Stimulated activated CD4-positive, alpha-beta T cell treated with anti-CD3 and anti-CD28 coated beads, Interleukin-1b, Interleukin-23, amount 100 ng/mL, for 48 hours (primary cell): Measurements from ENCODE around the gene TMEM147.

ENCODE experiments used
- DNase-seq: peaks from one replicate; pipeline ENCODE4 v3.0.0-alpha.2; 2020

TMEM147 gene, protein sequence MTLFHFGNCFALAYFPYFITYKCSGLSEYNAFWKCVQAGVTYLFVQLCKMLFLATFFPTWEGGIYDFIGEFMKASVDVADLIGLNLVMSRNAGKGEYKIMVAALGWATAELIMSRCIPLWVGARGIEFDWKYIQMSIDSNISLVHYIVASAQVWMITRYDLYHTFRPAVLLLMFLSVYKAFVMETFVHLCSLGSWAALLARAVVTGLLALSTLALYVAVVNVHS

DNA sequence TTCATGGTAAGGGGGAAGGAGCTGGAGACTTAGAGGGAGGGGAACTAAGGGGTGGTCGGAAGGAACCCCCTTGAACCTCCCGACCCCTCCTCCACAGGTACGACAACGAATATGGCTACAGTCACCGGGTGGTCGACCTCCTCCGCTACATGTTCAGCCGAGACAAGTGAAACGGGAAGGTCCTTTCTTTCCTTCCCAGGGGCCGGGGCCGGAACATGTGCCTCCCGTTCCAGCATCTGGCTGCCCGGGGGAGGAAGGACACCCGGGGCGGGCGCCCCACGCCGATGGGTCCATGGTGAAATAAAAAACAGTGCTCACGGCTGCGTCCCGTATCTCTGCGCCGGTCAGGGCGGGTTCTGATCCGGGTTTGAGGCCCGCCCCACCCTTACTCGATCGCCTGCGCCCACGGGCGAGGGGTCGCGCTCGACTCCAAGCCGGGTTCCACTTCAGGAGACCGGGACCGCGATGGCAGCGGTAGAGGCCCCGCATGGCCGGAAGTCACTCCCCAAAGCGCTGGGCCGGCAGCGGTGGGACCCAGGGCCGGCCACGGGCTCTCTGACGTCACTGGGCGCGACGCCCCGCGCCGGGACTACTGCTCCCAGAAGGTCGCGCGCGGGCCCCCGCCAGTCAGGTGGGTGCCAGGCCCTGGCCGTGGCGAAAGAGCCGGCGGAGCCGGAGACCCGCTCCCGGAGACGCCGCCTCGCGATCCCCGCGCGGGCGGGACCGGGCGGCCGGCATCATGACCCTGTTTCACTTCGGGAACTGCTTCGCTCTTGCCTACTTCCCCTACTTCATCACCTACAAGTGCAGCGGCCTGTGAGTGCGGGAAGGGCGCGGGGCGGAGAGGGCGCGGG is at the start of gene TMEM147:
TMEM147 (plus strand) TSS at position 626 of the 854 bp plus-strand sequence; CDS start at position 740, 114 bp downstream.
- peak; percentile 84 for DNase-seq

DNA sequence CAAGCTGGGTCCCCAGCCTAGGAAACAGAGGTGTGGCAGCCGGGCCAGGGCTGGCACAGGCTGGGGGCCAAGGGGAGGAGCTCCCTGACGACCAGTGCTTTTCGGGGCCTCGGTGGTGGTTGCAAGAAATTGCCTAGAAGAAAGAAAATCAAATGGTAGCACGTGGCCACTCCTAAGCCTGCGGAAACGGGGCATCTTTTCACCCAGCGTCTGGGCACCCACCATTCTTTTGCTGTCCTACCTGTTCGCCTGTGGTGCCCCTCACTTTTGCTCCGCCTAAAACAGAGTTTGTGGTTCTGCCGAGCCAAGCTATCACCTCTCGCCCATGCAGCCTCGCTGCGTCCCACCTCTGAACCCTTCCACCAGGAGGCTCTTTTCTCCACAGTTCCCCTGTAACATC is 48.0 kb upstream of the TMEM147 start:
- DNase-seq: no peak

DNA sequence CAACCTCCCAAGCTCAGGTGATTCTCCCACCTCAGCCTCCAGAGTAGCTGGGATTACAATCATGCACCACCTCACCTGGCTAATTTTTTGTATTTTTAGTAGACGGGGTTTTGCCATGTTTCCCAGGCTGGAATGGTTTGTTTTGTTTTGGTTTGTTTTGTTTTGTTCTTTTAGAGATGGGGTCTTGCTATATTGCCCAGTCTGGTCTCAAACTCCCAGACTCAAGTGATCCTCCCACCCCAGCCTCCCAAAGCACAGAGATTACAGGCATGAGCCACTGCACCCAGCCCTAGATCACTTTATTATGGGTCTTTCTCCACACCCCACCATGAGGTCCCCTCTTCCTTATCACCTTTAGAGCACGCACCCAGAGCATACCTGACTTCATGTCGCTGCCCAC is 47.2 kb upstream of the TMEM147 start:
- no peak for DNase-seq

DNA sequence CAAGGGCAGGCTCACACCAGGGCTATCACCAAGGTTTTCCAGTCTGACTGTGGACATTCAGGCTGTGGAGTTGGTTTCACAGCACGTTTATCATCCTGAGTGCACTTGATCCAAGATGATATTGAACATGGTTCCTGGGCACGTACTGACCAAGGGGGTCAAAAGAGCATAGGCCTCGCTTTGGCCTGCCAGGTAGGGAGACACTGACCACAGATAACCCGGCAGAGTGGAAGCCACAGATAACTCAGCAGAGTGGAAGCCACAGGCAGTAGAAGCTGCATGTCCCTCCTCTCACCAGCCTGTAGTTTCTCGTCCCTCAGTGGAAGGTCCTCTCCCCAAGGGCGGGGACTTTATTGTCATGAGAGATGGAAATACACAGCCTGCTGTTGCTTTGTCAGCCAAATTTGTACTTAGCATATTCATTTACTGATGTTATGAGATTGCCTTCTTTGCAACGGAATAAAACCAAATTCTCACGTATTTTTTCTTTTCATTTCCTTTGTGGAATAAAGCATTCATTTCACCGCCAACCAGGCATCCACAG is 46.4 kb upstream of the TMEM147 start:
- DNase-seq: no peak

DNA sequence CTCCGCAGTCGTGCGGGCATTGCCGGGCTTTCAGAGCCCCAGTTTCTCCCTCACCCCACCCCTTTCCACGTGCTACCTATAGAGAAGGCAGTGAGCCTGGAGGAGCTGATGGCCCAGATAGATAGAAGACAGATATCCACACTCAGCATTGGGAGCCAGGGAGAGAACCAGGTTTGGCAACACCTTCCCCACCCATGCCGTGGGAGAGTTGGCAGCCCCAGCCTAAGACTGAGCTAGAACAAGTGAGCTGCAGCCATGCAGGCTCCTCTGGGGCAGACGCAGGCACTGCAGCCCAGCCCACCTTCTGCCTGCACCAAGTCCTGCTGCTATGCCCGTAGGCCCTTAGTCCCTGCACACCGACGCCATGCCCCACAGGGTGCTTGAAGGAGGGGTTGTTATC is 44.8 kb upstream of the TMEM147 start:
- DNase-seq: no peak

DNA sequence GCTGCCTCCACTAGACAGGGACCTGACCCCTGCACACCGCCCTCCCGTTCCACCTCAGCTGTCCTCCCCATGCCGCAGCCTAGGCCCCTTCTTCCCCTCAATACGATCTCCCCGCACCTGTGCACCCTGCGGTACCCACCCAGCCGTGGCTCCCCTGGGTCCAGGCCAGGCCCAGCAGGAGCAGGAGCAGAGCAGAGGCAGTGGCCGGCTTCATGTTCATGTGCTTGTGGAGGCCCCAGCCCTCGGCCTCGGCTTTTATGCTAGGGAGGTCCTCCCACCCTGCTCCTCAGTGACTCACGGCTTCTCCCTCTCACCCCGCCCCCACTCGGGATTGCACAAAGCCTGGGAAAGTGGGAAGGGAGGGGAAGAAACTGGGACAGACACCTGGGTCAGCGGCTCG is 43.7 kb upstream of the TMEM147 start:
- DNase-seq: no peak

DNA sequence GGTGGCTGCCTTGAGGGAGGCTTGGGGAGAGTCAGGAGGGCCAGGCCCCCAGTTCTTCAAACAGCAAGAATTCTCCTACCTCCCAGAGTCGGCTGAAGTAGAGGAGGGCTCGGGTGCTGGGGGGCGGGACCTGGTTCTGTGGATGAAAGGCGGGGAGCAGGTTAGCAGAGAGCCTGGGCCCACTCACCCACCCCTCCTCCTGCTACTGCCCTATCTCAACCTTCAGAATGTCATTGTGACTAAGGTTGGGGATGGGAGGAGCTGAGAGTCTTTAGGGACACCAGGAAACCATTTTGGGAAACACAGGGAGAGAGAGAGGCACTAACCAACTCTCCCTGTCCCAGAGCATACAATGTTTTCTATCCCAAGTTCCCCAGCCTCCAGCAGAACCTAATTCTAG is 42.7 kb upstream of the TMEM147 start:
- no peak for DNase-seq

DNA sequence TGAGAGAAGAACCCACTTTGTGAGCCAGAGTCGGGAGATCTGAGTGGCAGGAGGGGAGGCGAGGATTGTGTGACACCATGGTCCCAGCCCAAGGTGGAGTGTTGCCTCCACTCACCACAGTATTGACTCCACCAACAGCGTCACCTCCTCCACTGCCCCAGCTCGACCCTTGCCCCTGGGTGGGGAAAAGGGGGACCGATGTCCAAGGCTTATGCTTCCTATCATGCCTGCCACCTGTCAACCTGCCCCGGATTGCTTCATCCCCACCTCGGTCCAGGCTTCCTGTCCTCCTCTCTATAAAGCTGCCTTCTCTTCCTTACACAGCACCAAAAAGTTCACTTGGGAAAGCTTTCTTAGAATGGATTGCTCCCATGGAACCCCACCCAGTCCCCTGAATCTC is 39.4 kb upstream of the TMEM147 start:
- no peak for DNase-seq

DNA sequence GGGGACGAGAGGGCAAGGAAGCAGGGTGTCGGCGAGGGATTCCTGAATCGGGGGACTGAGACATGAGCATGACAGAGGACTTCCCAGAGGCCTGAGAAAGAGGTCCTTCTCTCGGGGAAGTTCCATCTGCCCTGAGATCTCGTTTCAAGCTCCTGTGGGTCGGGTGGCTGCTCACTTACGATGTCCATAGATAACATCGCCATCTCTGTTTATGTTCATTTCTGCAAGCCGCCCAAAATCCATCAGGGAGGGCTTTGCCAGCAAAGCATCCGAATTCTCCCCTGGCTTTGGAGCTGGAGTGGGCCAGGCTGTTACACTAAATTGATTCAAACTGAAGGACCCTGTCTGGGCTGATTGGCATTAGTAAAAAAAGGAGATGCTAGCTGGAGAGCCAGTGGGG is 37.9 kb upstream of the TMEM147 start:
- no peak for DNase-seq

DNA sequence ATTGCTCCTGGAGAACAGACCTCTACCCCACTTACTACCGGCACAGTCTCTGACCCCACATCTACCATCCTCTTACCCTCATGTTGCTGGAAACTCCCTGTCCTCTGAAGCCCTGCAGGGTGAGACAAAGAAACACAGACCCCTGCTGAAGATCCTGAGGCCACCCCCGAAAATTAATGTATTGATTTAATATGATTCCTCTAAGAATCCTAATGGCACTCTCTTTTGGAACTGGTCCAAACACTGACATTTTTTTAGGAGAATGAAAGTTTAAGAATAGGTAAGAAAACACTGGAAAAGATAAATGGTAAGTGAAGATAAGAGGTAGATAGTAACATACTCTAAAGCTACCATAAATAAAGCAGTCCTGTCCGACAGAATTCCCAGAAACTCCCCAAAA is 37.3 kb upstream of the TMEM147 start:
- DNase-seq: no peak

DNA sequence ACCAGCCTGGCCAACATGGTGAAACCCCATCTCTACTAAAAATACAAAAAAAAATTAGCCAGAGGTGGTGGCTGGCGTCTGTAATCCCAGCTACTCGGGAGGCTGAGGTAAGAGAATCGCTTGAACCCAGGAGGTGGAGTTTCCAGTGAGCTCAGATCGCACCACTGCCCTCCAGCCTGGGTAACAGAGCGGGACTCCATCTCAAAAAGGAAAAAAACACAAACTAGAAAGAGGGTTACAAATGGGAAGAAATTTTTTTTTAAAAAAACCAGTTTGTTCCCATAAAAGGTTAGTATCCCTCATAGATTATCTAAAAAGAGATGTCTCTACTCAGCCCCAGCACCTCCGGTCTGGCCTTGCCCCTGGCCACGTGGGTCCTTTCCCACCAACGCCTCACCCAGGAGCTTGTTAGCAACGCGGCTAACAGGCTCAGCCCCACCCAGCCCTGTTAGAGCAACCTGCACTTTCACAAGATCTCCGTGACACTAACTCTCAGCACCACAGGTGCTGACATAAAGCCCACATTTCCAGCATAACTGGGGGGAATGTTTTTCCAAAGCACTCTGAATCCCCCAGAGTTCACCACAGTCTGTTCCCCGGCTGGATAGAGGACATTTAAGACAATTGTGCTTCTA is 36.3 kb upstream of the TMEM147 start:
- peak; percentile 46 for DNase-seq

DNA sequence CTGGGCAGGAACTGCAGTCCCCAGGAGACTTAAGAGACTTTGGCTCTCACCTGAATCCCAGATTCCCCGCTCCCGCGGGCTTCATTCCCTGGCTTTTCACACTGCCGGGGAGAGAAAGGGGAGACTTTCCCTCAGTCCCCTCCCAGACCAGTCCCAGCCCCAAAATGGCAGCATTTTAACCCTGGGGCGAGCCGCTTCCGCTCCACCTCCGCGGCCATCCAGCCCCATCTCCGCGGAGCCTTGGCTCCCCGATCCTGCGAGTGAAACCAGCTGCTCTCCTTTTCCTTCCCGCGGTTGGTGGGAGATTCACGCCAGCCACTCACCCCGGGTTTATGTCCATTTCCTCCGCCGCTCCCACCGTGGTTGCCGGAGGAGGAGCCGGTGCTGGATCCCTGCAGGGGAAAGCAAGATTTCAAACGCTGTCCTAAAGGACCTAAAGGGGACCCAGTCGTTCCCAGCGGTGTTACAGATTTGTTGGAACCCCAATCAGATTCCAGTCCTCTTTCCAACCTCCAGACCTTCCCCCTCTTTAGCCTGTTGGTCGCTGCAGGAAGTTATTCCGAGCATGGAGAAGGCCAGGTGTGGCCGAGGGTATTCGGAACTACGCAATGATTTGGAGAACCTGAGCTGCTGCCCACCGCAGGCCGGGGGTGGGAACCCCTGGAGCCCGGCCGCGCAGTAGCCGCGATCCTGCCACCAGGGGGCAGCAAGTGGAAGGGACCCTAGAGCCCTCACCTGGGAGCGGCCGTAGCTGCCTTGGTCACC is 35.4 kb upstream of the TMEM147 start:
- DNase-seq: peak; percentile 65

DNA sequence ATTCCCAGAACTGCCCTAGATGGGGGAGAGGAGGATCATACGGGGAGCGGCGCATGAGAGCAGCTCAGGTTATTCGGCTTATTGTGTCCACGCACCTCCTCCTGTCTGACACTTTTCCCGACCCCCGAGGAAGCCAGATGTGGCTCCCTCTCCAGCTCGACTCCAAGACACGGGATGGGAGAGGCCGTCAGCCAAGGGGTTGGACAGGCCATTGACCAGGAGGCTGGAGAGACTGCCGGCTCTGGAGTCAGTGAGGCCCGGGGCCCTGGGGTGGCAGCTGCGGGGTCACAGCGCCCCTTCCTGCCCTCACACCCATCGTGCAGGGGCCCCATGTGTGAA is 34.8 kb upstream of the TMEM147 start:
- no peak for DNase-seq

DNA sequence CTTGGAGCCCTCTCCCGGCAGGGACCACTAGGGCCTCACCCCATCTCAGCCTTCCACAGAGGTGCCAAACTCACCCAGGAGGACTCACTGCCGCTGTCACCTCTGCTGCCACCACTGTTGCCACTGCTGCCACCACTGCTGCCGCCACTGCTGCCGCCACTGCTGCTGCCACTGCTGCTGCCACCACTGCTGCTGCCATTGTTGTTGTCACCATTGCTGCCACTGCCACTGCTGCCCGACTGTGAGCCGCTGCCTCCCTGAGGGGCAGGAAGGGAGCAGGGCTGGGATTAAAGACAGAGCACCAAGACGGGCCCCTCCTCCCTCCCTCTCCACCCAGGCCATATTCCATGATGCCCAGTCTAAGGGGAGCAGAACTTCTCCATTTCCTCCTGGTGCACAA is 34.1 kb upstream of the TMEM147 start:
- no peak for DNase-seq

DNA sequence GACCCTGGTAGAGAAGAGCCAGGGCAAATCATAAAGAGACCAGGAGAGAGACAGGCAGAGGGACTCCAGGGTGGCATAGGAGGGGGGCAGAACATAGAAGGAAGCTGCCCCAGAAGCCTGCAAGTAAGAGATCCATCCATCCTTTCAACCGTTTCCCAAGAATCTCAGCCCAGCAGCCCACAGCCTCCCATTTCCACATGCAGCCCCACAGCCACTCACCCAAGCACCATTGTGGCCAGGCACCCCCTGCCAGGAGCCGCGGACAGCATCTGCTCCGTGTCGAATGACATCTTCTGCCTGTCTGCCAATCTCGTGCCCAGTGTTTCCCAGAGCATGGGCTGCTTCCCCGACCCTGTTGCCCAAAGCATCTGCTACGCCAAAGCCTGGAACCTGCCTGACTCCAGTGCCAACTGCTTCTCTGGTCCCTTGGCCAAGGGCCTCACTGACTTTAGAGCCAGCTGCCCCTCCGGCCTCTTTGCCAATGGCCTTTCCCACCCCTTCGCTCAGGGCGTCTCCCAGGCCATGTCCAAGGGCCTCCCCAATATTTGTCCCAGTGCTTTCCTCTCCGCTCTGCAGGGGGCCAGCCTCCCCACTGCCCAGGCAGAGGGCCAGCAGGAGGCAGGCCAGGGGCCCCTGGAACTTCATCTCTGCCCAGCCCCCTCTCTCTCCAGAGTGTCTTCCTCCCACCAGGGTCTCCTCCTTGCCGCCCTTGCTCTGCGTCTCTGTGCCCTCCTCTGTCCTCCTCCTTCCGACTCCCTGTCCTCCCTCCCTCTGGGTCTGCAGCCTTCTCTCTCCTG is 32.4 kb upstream of the TMEM147 start:
- no peak for DNase-seq

DNA sequence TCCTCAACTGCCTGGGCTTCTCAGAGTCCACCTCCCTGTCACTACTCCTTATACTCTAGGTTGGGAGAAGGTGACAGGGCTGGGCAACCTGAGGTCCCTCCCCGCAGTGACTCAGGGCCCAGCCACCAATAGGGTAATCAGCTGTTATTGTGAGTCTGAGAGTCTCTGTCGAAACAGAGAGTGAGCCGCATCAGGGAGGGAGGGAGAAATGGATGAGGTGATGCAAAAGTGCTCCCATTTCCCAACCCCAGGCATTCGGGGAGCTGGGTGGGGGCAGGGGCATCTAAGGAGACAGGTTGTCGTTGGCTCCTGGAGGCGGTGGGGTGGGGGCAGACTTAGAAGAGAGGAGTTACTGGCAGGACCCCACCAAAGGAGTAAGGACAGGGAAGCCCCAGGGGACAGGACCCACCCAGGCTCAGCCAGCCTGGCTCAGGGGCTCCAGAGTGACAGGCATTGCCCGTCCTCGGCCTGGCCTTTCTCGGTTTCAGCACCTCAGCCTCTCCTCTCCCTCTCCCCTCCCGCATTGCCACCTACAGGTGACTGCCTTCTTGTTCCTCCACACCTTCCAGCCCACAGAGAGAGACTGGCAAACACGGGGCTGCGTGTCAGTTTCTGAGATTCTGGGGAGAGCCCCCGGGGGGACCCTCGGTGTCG is 31.7 kb upstream of the TMEM147 start, which contains the start of gene DMKN:
DMKN (minus strand) TSS at position 22 of the 654 bp plus-strand sequence. CDS start 174 bp downstream, outside the sequence.
- no peak for DNase-seq

DNA sequence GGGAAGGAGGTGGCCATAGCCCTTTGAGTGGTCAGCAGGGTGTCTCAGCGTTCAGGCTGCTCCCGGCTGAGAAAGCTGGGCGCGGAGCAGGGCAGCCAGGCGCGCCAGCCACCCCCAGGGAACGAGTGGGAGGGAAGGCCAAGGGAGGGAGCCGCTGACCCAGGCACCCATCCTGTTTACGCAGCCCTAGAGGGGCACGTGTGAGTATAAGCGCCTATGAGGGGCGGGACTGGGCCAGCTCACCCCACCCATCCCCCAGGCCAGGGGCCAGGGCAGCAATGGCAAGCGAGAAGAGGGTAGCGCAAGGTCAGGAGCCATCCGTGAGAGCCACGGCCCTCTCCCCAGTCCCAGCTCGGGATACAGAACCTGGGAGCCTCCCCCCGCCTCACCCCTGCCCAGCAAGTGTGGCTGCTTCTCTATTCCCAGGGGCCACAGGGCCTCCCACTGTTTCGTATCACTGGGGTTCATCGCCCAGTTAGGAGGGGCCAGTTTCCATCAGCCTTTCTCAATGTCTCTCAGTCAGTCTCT is 31.1 kb upstream of the TMEM147 start:
- DNase-seq: no peak

DNA sequence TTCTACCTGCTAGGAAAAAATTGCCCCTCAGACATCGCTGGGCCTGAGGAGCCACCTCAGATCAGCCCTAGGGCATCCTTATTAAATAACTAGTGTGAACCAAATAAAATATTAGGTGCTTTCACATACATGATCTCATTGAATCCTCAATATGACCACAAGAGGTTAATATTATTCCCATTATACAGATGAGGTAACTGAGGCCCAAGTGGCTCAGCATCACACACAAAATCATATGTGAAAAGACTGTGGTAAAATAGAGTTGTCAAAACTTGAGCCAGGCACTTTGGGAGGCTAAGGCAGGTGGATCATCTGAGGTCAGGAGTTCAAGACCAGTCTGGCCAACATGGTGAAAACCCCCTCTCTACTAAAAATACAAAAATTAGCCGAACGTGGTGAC is 29.1 kb upstream of the TMEM147 start:
- DNase-seq: no peak

DNA sequence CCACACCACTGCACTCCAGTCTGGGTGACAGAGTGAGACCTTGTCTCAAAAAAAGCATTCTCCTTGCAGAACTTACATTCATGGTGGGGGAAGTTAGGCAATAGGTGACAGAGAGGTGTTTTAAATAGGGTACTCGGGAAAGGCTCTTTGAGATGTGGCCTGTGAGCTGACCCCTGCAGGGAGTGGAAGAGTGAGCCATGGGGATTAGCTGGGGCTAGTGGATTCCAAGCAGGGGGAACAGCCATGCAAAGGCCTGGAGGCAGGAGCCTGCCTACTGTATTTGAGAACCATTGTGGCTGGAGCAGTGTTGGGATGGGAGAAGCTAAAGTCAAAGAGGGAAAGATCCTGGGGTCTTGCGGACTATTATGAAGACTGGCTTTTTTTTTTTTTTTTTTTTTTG is 28.1 kb upstream of the TMEM147 start:
- DNase-seq: no peak

DNA sequence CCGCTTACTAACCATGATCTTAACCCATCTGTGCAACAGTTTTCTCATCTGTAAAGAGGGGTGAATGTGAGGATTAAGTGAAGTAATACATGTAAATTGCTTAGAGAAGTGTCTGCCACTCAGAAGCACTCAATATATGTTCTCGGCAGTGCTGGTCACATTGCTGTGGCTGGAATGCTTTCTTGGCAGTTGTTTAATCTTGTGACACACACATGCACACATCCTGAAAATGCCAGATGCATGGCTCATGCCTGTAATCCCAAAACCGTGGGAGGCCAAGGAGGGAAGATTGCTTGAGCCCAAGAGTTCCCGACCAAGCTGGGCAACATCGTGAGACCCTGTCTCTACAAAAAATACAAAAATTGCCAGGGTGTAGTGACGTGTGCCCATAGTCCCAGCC is 27.1 kb upstream of the TMEM147 start:
- DNase-seq: no peak

DNA sequence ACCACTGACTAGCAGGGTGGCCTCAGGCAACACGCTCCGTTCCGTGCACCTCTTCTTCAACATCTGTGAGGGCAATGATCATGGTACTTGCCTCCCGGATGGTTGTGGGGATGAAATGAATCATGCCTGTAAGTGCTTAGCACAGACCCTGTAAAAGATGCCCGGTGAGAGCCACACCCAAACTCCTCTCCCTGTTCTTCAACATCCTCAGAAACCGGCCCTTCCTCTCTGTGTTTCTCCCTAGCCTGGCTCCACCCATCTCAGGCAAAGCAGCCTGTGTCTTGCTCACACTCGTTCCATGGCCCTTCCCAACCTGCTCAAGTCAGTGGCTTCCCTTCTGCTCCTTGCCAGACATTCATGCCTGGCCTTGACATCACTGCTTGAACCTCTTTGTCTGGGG is 26.1 kb upstream of the TMEM147 start:
- DNase-seq: no peak
